ENCODE data around the gene CEP70.

CEP70 gene

DNA sequence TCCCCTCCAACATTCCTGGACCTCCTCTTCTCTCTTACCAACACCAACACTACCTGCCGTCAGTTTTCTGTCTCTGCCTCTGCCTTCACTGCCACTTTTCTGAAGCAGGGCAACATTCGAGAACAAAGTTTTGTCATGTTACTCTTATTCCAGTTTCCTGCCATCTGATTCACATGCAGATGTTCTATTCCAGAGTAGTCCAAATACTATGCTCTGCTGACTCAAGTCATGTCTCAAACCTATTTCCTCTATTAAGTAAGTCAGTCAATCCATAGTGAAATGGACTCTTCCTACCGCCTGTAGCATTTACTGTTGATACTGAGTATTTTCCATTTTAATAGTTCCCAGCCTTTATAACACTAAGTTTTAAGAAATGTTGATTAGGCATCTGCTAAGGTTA lies 116.3 kb downstream of the CEP70 start:
- no peak overlapping the region for H3K4me3 ChIP-seq (ENCODE audit: low read depth, low read length)
- TF ChIP-seq, protein P1, sequence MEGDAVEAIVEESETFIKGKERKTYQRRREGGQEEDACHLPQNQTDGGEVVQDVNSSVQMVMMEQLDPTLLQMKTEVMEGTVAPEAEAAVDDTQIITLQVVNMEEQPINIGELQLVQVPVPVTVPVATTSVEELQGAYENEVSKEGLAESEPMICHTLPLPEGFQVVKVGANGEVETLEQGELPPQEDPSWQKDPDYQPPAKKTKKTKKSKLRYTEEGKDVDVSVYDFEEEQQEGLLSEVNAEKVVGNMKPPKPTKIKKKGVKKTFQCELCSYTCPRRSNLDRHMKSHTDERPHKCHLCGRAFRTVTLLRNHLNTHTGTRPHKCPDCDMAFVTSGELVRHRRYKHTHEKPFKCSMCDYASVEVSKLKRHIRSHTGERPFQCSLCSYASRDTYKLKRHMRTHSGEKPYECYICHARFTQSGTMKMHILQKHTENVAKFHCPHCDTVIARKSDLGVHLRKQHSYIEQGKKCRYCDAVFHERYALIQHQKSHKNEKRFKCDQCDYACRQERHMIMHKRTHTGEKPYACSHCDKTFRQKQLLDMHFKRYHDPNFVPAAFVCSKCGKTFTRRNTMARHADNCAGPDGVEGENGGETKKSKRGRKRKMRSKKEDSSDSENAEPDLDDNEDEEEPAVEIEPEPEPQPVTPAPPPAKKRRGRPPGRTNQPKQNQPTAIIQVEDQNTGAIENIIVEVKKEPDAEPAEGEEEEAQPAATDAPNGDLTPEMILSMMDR (IDR thresholded peaks at IDR 0.05; ENCODE audit: low read depth, low read length), result no peak

DNA sequence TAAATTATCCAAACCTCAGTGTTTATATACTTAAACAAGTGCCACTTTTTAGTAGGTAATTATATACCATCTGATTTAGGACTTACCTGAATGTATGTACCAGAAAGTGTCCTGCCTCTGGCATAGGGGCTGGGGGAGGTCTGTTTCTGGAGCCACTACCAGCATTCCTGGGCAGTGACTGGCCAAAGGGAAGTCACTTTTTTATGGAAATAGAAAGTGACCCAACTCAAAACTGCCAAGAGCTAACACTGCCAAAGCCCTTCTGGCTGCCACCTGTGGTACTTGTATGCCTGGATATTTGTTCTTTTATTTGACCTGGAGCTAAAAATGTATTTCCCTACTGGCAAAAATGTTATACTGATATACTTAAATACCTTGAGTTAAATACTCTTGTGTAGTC lies 116.9 kb downstream of the CEP70 start:
- TF ChIP-seq, protein P1 (IDR thresholded peaks at IDR 0.05; ENCODE audit: low read depth, low read length), result no peak
- no peak overlapping the region for H3K4me3 ChIP-seq (ENCODE audit: low read depth, low read length)

DNA sequence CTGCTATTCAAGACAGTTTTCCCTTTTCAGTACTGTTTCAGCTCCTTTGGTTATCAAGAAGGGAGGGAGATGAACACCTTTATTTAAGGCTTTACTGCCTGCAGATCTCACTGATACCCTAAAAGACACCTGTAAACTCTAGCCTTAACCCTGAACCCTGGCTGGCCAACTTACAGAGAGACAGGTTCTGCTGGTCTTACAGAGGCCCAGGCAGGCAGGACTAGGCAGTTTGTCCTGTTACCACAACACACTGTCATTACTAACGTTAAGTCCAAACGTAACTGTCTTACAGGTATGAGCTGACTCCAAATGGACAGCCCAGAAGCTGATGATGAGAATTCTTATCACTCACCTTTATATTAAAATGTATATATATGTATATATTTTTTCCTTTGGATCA lies 117.5 kb downstream of the CEP70 start:
- TF ChIP-seq, protein P1 (IDR thresholded peaks at IDR 0.05; ENCODE audit: low read depth, low read length), result no peak
- H3K4me3 ChIP-seq (ENCODE audit: low read depth, low read length), result no peak overlapping the region

DNA sequence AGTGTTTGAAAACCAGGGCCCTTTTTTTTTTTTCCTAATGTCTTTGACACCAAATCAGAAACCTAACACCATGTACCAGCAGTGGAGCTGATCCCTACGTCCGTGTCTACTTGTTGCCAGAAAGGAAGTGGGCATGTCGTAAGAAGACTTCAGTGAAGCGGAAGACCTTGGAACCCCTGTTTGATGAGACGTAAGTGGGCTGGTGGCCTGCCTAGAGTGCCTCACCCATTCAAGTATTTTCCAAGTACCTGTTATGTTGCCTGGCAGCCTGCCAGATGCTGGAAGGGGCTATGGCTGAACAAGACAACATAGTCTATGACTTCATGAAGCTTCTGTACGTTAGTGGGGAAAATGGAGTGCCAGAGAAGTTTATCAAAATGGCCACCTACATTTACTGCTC lies 119.9 kb downstream of the CEP70 start:
- H3K4me3 ChIP-seq (ENCODE audit: low read depth, low read length), result no peak overlapping the region
- TF ChIP-seq, protein P1 (IDR thresholded peaks at IDR 0.05; ENCODE audit: low read depth, low read length), result no peak

DNA sequence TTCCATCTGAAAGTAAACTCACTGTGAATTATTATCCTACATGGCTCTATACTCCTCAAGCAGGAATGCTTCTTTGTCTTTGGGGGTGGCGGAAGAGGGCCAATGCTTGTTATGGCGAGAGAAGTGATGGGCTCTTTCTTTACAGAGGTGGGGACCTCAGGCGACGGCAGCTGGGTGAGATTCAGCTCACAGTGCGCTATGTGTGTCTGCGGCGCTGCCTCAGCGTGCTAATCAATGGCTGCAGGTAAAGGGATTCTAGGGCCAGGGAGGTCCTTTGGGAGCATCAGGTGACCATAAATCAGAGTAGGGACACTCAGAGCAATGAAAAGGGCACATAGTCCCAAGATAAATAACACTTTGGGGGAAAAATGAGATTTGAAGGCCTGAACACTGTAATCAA lies 120.7 kb downstream of the CEP70 start:
- H3K4me3 ChIP-seq (ENCODE audit: low read depth, low read length), result no peak overlapping the region
- TF ChIP-seq, protein P1 (IDR thresholded peaks at IDR 0.05; ENCODE audit: low read depth, low read length), result no peak

DNA sequence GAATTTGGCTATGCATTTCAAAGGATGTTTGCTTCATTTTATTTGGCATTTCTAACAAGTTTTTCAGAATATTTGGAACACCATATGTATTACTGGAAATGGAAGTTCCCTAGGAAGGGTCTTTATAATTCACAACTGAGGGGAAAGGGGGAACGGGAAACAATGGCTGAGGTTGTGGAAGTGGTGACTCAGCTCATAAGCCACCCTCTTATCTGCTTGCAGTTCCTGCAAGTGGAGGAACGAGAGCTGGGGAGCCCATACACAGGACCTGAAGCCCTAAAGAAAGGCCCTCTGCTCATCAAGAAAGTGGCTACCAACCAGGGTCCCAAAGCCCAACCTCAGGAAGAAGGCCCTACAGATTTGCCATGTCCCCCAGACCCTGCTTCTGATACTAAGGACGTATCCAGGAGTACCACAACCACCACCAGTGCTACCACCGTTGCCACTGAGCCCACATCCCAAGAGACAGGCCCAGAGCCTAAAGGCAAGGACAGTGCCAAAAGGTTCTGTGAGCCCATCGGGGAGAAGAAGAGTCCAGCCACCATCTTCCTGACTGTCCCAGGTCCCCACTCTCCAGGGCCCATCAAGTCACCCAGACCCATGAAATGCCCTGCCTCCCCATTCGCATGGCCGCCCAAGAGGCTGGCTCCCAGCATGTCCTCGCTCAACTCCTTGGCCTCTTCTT lies 121.8 kb downstream of the CEP70 start:
- H3K4me3 ChIP-seq (ENCODE audit: low read depth, low read length), result no peak overlapping the region
- TF ChIP-seq, protein P1 (IDR thresholded peaks at IDR 0.05; ENCODE audit: low read depth, low read length), result no peak

DNA sequence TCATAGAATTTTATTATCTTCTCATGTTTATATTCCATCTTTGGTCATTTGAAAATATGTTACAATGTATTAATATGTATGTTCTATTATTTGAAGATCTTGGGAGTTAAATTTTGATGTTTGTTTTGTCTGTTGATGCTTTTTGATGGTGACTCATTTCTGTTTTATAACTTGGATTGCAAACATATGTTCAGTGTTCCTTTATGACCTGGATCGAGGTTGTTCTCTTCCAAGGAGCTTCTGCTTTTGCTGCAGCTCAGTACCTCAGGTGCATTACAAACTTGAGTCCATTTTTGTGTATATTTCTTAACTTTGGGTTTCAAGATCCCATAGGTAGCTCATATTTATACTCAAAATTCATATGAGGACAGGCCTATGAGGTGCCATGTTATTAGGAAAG lies 122.6 kb downstream of the CEP70 start:
- TF ChIP-seq, protein P1 (IDR thresholded peaks at IDR 0.05; ENCODE audit: low read depth, low read length), result no peak
- no peak overlapping the region for H3K4me3 ChIP-seq (ENCODE audit: low read depth, low read length)

Data from WI38 (cell line).